ENCODE results near the gene CTNNAL1.

Gene CTNNAL1

DNA sequence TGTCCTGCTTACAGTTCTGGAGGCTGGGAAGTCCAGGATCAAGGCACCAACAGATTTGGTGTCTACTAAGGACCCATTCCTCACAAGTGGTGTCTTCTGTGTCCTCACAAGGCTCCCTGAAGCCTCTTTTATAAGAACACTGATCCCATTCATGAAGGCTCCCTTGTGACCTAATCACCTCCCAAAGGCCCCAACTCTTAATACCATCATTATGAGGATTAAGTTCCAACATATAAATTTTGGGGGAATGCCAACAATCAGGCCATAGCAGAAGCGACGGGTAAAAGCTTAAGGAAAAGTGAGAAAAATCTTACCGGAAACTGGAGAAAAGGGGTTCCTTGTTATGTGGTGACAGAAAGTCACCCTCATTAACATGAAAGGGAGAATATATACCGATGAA, 11.2 kb downstream of the CTNNAL1 start:
- no peak for DNase-seq (ENCODE audit: low read depth)
- TF ChIP-seq, protein P1, sequence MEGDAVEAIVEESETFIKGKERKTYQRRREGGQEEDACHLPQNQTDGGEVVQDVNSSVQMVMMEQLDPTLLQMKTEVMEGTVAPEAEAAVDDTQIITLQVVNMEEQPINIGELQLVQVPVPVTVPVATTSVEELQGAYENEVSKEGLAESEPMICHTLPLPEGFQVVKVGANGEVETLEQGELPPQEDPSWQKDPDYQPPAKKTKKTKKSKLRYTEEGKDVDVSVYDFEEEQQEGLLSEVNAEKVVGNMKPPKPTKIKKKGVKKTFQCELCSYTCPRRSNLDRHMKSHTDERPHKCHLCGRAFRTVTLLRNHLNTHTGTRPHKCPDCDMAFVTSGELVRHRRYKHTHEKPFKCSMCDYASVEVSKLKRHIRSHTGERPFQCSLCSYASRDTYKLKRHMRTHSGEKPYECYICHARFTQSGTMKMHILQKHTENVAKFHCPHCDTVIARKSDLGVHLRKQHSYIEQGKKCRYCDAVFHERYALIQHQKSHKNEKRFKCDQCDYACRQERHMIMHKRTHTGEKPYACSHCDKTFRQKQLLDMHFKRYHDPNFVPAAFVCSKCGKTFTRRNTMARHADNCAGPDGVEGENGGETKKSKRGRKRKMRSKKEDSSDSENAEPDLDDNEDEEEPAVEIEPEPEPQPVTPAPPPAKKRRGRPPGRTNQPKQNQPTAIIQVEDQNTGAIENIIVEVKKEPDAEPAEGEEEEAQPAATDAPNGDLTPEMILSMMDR (IDR thresholded peaks at IDR 0.05; ENCODE audit: control insufficient read depth, insufficient read depth, low read depth, low read length, missing control alignments) = no peak
- H3K4me3 ChIP-seq (ENCODE audit: control insufficient read depth, low read depth, low read length) = no peak overlapping the region

DNA sequence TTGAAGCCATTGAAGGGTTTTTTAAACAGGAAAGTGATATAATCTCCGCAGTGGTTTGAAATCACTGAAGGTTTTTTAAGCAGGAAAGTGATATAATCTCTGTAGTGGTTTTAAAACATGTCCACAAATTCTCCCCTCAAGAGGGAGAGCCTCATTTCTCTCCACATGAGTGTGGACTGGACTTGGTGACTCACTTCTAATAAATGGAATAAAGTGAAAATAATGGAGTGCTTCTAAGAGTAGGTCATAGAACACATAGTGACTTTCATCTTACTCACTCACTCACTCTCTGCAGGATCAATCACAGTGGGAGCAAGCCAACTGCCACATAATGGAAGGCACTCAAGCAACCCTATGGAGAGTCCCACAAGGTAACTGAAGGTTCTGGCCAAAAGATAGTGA, 12.0 kb downstream of the CTNNAL1 start:
- TF ChIP-seq, protein P1 (IDR thresholded peaks at IDR 0.05; ENCODE audit: control insufficient read depth, insufficient read depth, low read depth, low read length, missing control alignments) = peak; percentile 23
- H3K4me3 ChIP-seq (ENCODE audit: control insufficient read depth, low read depth, low read length) = no peak overlapping the region
- peak; percentile 57 for DNase-seq (ENCODE audit: low read depth)

DNA sequence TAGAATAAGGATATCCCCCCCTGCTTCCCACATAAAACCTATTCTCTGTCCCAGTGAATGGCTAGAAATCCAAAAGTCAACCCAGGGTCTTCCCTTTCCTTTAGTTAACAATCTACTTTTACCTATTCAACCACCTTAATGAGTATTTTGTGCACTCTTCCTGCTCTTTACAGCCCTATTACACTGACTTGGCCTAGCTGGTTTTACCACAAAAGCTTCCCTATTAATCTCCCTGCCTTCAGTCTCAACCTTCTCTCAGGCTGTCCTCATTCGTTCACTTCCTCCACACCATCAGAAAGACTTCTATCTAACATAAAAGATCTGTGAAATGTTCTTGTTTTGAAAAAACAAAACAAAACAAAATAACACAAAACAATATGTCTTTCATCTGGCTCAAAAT, 16.2 kb downstream of the CTNNAL1 start:
- TF ChIP-seq, protein P1 (IDR thresholded peaks at IDR 0.05; ENCODE audit: control insufficient read depth, insufficient read depth, low read depth, low read length, missing control alignments) = no peak
- no peak overlapping the region for H3K4me3 ChIP-seq (ENCODE audit: control insufficient read depth, low read depth, low read length)
- no peak for DNase-seq (ENCODE audit: low read depth)

DNA sequence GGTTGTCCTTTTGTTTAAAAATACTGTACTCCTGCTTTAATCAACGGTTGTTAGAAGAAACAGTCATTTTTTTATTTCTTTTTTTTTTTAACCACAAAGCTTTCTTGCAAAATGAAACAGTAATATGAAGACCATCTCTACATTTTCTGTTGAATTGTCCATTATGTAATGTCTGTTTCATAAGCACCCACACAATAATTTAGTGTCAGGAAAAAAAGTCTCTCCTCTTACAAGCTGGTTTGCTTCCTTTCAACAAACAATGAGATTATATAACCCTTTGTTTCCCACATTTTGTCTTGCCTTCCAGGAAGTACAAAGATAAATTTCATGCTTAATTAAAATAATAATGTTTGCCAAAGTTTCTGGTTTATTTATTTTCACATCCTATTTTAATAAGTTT, 16.7 kb downstream of the CTNNAL1 start:
- TF ChIP-seq, protein P1 (IDR thresholded peaks at IDR 0.05; ENCODE audit: control insufficient read depth, insufficient read depth, low read depth, low read length, missing control alignments) = no peak
- no peak for DNase-seq (ENCODE audit: low read depth)

DNA sequence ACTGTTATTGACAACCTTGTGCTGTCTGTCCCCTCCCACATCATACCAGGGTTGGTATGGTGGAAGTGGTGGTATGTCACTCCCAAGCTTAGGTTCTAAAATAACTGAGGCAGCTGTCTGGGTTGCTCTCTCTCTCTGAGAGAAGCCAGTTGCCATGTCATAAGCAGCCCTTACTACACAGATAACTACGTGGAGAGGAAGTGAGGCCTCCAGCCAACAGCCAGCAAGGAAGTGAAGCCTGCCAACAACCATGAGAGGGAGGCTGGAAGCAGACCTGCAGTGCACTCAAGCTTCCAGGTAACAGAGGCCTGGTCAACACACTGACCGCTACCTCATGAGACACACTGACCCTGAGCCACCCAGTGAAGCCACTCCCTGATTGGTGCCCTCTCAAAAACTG, 18.6 kb downstream of the CTNNAL1 start:
- no peak for DNase-seq (ENCODE audit: low read depth)
- H3K4me3 ChIP-seq (ENCODE audit: control insufficient read depth, low read depth, low read length) = no peak overlapping the region
- TF ChIP-seq, protein P1 (IDR thresholded peaks at IDR 0.05; ENCODE audit: control insufficient read depth, insufficient read depth, low read depth, low read length, missing control alignments) = no peak

More for the DNA sequence above, 16.7 kb downstream of the CTNNAL1 start:
- H3K4me3 ChIP-seq (ENCODE audit: control insufficient read depth, low read depth, low read length) = no peak overlapping the region

DNA sequence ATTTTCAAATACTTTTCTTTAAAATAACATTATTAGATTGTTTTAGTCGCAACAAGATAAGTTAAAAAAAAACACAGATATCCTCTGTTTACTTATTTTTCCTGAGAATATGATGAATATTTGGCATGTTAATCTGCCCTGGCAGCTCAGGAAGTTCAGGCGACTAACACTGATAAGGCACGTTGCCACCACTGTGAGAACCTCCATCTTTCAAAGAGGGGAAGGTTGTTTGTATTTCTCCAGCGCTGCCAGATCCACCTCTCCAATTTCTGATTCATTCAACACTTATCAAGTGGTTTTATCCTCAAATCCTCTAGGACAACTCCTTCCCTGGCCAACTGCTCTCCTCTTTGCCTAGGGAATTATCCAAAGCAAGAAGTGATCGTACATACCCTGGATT, 21.8 kb downstream of the CTNNAL1 start:
- TF ChIP-seq, protein P1 (IDR thresholded peaks at IDR 0.05; ENCODE audit: control insufficient read depth, insufficient read depth, low read depth, low read length, missing control alignments) = no peak
- H3K4me3 ChIP-seq (ENCODE audit: control insufficient read depth, low read depth, low read length) = no peak overlapping the region
- DNase-seq (ENCODE audit: low read depth) = no peak

DNA sequence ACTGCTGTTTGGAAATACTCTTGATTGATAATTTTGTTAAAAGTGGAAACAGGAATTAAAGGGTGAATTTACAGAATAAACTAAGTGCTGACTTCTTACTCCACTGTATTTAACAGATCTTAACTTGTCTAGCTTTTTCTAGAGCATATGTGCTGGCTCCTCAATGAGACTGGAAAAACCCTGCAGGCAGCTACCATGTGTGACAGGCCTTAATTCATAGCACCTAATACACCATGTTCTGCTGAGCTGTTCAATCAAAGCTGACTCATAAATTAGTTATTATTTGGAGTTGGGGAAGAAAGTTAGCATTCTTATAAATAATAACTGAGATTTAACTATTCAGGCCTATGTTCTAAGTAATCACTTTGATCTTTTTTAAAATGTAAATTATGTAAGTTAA, 29.4 kb downstream of the CTNNAL1 start:
- no peak overlapping the region for H3K4me3 ChIP-seq (ENCODE audit: control insufficient read depth, low read depth, low read length)
- TF ChIP-seq, protein P1 (IDR thresholded peaks at IDR 0.05; ENCODE audit: control insufficient read depth, insufficient read depth, low read depth, low read length, missing control alignments) = no peak
- DNase-seq (ENCODE audit: low read depth) = no peak

All from AG09309 (cell line).